H1 (cell line): ENCODE measurements around the gene CNN3. TPM values are rescaled to one million over a fixed set of nuclear protein-coding genes. Genes with fewer than 3 reads are reported as not detected.

Source experiments
- CTCF ChIA-PET: fragments of 300-600 bp; sonication (Branson Sonifier 250); formaldehyde crosslinking; loops from one replicate; lab custom pipeline; 2021; ENCODE audit not compliant: partially characterized antibody; lab: Charles Lee
- POLR2A ChIA-PET: fragments of 300-600 bp; sonication (Branson Sonifier 250); formaldehyde crosslinking; loops from one replicate; lab custom pipeline; 2021; ENCODE audit warnings: inconsistent platforms; ENCODE audit not compliant: partially characterized antibody; lab: Charles Lee
- DNase-seq, 2 experiments: peaks; one replicate each; pipeline versions ENCODE4 v3.0.0 to v3.0.0-alpha.2; 2010 to 2022; ENCODE audit warnings: low spot score in 2 of 2, low read depth in 1 of 2, mixed read lengths in 1 of 2
- FAIRE-seq: peaks from 2 replicates; lab custom pipeline; 2011; peaks lifted over from hg19 to GRCh38; lab: Jason Lieb, UNC
- H2AFZ ChIP-seq: 2 replicates; pipeline ENCODE4 v1.8.1; 2012; ENCODE audit warnings: low read length, inconsistent platforms
- H2AK5ac ChIP-seq: 2 replicates; pipeline ENCODE4 v1.6.1; 2013; ENCODE audit warnings: low read depth, low read length
- H2BK120ac ChIP-seq: replicated peaks from 2 replicates; pipeline ENCODE3; 2013; ENCODE audit warnings: low read depth, low read length, inconsistent platforms
- H2BK12ac ChIP-seq: 2 replicates; pipeline ENCODE4 v1.6.1; 2013; ENCODE audit warnings: low read depth, low read length
- H2BK15ac ChIP-seq: 2 replicates; pipeline ENCODE4 v1.6.1; 2013; ENCODE audit warnings: low read length
- H2BK20ac ChIP-seq: 2 replicates; pipeline ENCODE4 v1.6.1; 2013; ENCODE audit warnings: low read length
- H2BK5ac ChIP-seq: 2 replicates; pipeline ENCODE4 v1.6.1; 2013; ENCODE audit warnings: low read depth, low read length
- H3K14ac ChIP-seq: 2 replicates; pipeline ENCODE4 v1.6.1; 2013; ENCODE audit warnings: inconsistent platforms; ENCODE audit not compliant: insufficient read length
- H3K18ac ChIP-seq: 2 replicates; pipeline ENCODE4 v1.6.1; 2013; ENCODE audit warnings: low read length; ENCODE audit errors: extremely low read depth
- H3K23ac ChIP-seq: 2 replicates; pipeline ENCODE4 v1.6.1; 2013; ENCODE audit warnings: inconsistent platforms; ENCODE audit not compliant: insufficient read length
- H3K23me2 ChIP-seq: 2 replicates; pipeline ENCODE4 v1.6.1; 2013; ENCODE audit warnings: low read depth, low read length
- H3K27ac ChIP-seq: 2 replicates; pipeline ENCODE4 v1.6.1; 2011; ENCODE audit warnings: low read depth, low read length, inconsistent platforms
- H3K27me3 ChIP-seq, 4 experiments: replicated peaks in 1 of 4; 1 replicate in 1 of 4; 2 replicates in 3 of 4; pipeline versions ENCODE4 v1.6.1 to v1.8.1; 2011 to 2013; ENCODE audit warnings: low read length in 3 of 4, mild to moderate bottlenecking in 3 of 4, inconsistent platforms in 2 of 4, mixed read lengths in 2 of 4, moderate library complexity in 1 of 4; ENCODE audit not compliant: control insufficient read depth in 3 of 4, insufficient read depth in 3 of 4; ENCODE audit errors: extremely low read depth in 1 of 4
- H3K36me3 ChIP-seq, 4 experiments: 2 replicates each; pipeline versions ENCODE4 v1.6.1 to v1.8.1; 2011 to 2013; ENCODE audit warnings: mild to moderate bottlenecking in 4 of 4, low read length in 3 of 4, moderate library complexity in 2 of 4, control low read depth in 1 of 4, inconsistent platforms in 1 of 4; ENCODE audit not compliant: insufficient read depth in 4 of 4, control insufficient read depth in 2 of 4
- H3K4ac ChIP-seq: replicated peaks from 2 replicates; pipeline ENCODE3; 2013; ENCODE audit warnings: low read length, low read depth, mixed read lengths, inconsistent platforms; ENCODE audit not compliant: insufficient read length
- H3K4me1 ChIP-seq, 4 experiments: replicated peaks in 1 of 4; 1 replicate in 1 of 4; 2 replicates in 3 of 4; pipeline versions ENCODE4 v1.6.1 to v1.8.1; 2011 to 2013; ENCODE audit warnings: low read length in 3 of 4, inconsistent platforms in 2 of 4, mixed read lengths in 1 of 4; ENCODE audit not compliant: insufficient read depth in 4 of 4, control insufficient read depth in 3 of 4
- H3K4me2 ChIP-seq, 2 experiments: 2 replicates each; pipeline versions ENCODE4 v1.6.1 to v1.8.1; 2011 to 2013; ENCODE audit warnings: low read depth in 2 of 2, low read length in 2 of 2, control low read depth in 1 of 2, inconsistent platforms in 1 of 2, mild to moderate bottlenecking in 1 of 2; ENCODE audit not compliant: insufficient read depth in 1 of 2
- H3K4me3 ChIP-seq, 4 experiments: fragments of 200-600, 300-600 bp in 1 of 4; sonication (generic), shearing (Covaris generic), sonication (Bioruptor Twin) in 1 of 4; 2 replicates each; pipeline versions ENCODE4 v1.5.1 to v1.8.1; 2011 to 2016; ENCODE audit warnings: low read length in 4 of 4, low read depth in 3 of 4, control low read depth in 2 of 4, inconsistent platforms in 2 of 4, mild to moderate bottlenecking in 2 of 4, mixed read lengths in 1 of 4, moderate library complexity in 1 of 4; ENCODE audit not compliant: insufficient read depth in 2 of 4; ENCODE audit errors: extremely low read depth in 1 of 4
- H3K56ac ChIP-seq: replicated peaks from 2 replicates; pipeline ENCODE3; 2013; ENCODE audit warnings: low read depth, mild to moderate bottlenecking, mixed read lengths, low read length, inconsistent platforms; ENCODE audit not compliant: insufficient read length
- H3K79me1 ChIP-seq: 2 replicates; pipeline ENCODE4 v1.6.1; 2013; ENCODE audit warnings: low read depth, low read length, control low read depth
- H3K79me2 ChIP-seq, 2 experiments: 2 replicates each; pipeline versions ENCODE4 v1.6.1 to v1.8.1; 2012 to 2013; ENCODE audit warnings: low read length in 2 of 2, mild to moderate bottlenecking in 2 of 2, inconsistent platforms in 1 of 2; ENCODE audit not compliant: insufficient read depth in 2 of 2, control insufficient read depth in 1 of 2
- H3K9ac ChIP-seq, 4 experiments: replicated peaks in 1 of 4; 1 replicate in 1 of 4; 2 replicates in 3 of 4; pipeline versions ENCODE4 v1.6.1 to v1.8.1; 2011 to 2013; ENCODE audit warnings: low read depth in 3 of 4, low read length in 3 of 4, control low read depth in 2 of 4, mild to moderate bottlenecking in 2 of 4, moderate library complexity in 2 of 4, inconsistent platforms in 1 of 4; ENCODE audit errors: extremely low read depth in 1 of 4
- H3K9me3 ChIP-seq, 2 experiments: 2 replicates each; pipeline versions ENCODE4 v1.6.1 to v1.8.1; 2012 to 2013; ENCODE audit warnings: mild to moderate bottlenecking in 2 of 2, moderate library complexity in 2 of 2, control low read depth in 1 of 2, inconsistent platforms in 1 of 2, low read depth in 1 of 2, low read length in 1 of 2, mixed read lengths in 1 of 2; ENCODE audit not compliant: insufficient read depth in 2 of 2
- H4K20me1 ChIP-seq, 2 experiments: replicated peaks in 1 of 2; 2 replicates each; pipeline versions ENCODE3 to v1.8.1; 2011 to 2013; ENCODE audit warnings: inconsistent platforms in 2 of 2, low read length in 2 of 2, mild to moderate bottlenecking in 1 of 2; ENCODE audit not compliant: insufficient read depth in 2 of 2, control insufficient read depth in 1 of 2
- H4K5ac ChIP-seq: 2 replicates; pipeline ENCODE4 v1.6.1; 2013; ENCODE audit warnings: low read length, low read depth, mixed read lengths, inconsistent platforms; ENCODE audit not compliant: insufficient read length
- H4K8ac ChIP-seq: 2 replicates; pipeline ENCODE4 v1.8.0; 2013; ENCODE audit warnings: mild to moderate bottlenecking, moderate library complexity, low read length, inconsistent platforms; ENCODE audit not compliant: insufficient read depth; ENCODE audit errors: extremely low read depth
- H4K91ac ChIP-seq: replicated peaks from 2 replicates; pipeline ENCODE3; 2013; ENCODE audit warnings: low read length, mixed read lengths, inconsistent platforms; ENCODE audit not compliant: insufficient read length
- CHD2 ChIP-seq: IDR thresholded peaks from 2 replicates; pipeline ENCODE4 v1.6.1; 2012; ENCODE audit warnings: low read length, improper control_type of control experiment
- GTF2F1 ChIP-seq: IDR thresholded peaks from 2 replicates; pipeline ENCODE4 v1.6.1; 2012; ENCODE audit warnings: low read depth, low read length, improper control_type of control experiment, borderline replicate concordance
- KDM5A ChIP-seq: fragments of 200-600 bp; IDR thresholded peaks from 2 replicates; pipeline ENCODE4 v1.7.1; 2012; ENCODE audit warnings: mild to moderate bottlenecking, low read length, inconsistent platforms, mixed read lengths
- PHF8 ChIP-seq: fragments of 200-600 bp; sonication (generic); conservative IDR thresholded peaks from 2 replicates; pipeline ENCODE4 v1.7.1; 2012; ENCODE audit warnings: low read depth, mild to moderate bottlenecking, inconsistent platforms, low read length, moderate library complexity
- SIRT6 ChIP-seq: IDR thresholded peaks from one replicate; pipeline ENCODE4 v1.7.1; 2012; ENCODE audit warnings: low read length, inconsistent platforms
- TEAD4 ChIP-seq: IDR thresholded peaks from 2 replicates; pipeline ENCODE4 v1.6.1; 2012; ENCODE audit warnings: low read depth, low read length, inconsistent platforms, mixed read lengths
- WGBS, 2 experiments: shearing (Covaris generic) in 1 of 2; methylation state at CpG; one replicate each; pipeline versions ENCODE4 v1.1.6 to v1.1.7; 2013 to 2015; ENCODE audit warnings: low lambda C conversion rate in 2 of 2, mixed read lengths in 2 of 2, inconsistent platforms in 1 of 2, low coverage in 1 of 2, missing lambda C conversion rate in 1 of 2; ENCODE audit not compliant: insufficient replicate concordance in 2 of 2, insufficient coverage in 1 of 2, insufficient read length in 1 of 2; ENCODE audit errors: extremely low coverage in 1 of 2, missing lambda C conversion rate in 1 of 2; 5-methylcytosine and 5-hydroxymethylcytosine counted together
- polyA plus RNA-seq, 7 experiments: library from polyadenylated mRNA; depleted of rRNA in 3 of 7; stranded (reverse) in 5 of 7; unstranded in 2 of 7; fragments of >200 nt in 5 of 7; fragments of 200-250 nt in 2 of 7; gene quantifications; 1 replicate in 5 of 7; 2 replicates in 1 of 7; 4 replicates in 1 of 7; pipeline versions ENCODE4 v1.2.1 to v1.2.3, GENCODE V29; 2011 to 2013; ENCODE audit warnings: missing spikeins in 2 of 7, mixed read lengths in 2 of 7
- total RNA-seq: library from RNA; stranded (reverse); fragmentation: NEBNext Ultra II Directional; extraction: Animal tissue kit (Norgen Biotek cat#: 25700); gene quantifications from 2 replicates; pipeline ENCODE4 v1.2.1, GENCODE V29; 2021
- TF ChIP-seq, protein P1 (sequence below): IDR thresholded peaks from 2 replicates; pipeline ENCODE4 v1.6.1; 2012; ENCODE audit warnings: inconsistent platforms

The CNN3 gene
- total and polyA plus RNA-seq, 2 of the 8 experiments (the other 6 are each of a cell fraction or from before 2014, with no cell fraction given): 134 to 266 TPM

DNA sequence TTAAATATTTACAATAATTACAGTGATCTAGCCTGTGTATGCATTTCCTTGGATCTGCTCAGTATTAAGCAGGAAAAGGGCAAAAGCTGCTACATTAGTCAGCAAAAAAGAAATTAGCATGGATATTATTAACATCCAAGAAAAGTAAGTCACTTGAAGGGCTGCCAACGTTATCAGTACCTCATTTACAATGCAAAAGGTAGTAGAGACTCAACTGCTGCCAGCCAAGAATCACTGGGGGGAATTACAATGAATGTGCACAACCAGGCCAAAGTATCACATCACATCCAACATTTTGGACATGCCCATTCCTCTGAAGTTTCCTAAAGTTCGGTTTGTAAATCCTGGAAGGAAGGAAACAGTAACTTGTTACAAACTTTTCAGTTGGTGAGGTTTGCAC lies 1.9 kb downstream of the CNN3 start:
- H2BK15ac ChIP-seq: no peak overlapping the region
- ChIA-PET CTCF (interaction anchor here (0.6 to 1.3 kb wide), 4 partner anchors 37 to 79 kb away, joined by 3 to 4 read pairs (median 3); no protein-coding TSS in a partner anchor), POLR2A (interaction anchor here (0.8 to 4.8 kb wide), 15 partner anchors 9 to 309 kb away, joined by 3 to 29 read pairs (median 4); partner anchors contain the start of gene RWDD3)
- DNase-seq (no peak), FAIRE-seq (no peak)
- H3K4me2 ChIP-seq: peak overlapping the region; percentile 76
- no peak overlapping the region for H3K4ac ChIP-seq
- no peak overlapping the region for H2BK120ac ChIP-seq
- no peak overlapping the region for H2AFZ ChIP-seq
- no peak overlapping the region for H3K23ac ChIP-seq
- H2BK20ac ChIP-seq: no peak overlapping the region
- peaks cover 31 to 34% of the 10 kb centered on the region in 2 experiments for H4K20me1 ChIP-seq
- H3K56ac ChIP-seq: no peak overlapping the region
- H3K27ac ChIP-seq: no peak overlapping the region
- peaks cover 45 to 80% of the 10 kb centered on the region in 2 experiments for H3K79me2 ChIP-seq
- H3K18ac ChIP-seq: no peak overlapping the region
- no peak overlapping the region for H2BK5ac ChIP-seq
- H3K23me2 ChIP-seq: peaks cover 7% of the 10 kb centered on the region
- no peak overlapping the region for H4K5ac ChIP-seq
- H3K4me1 ChIP-seq: peaks cover 4 to 20% (median 14%) of the 10 kb centered on the region in 4 experiments; a peak in 6 of 7 replicates
- peaks cover 0 to 12% (median 0%) of the 10 kb centered on the region in 4 experiments; a peak in 1 of 8 replicates for H3K36me3 ChIP-seq
- no peaks in the 10 kb centered on the region for H3K9me3 ChIP-seq
- H2BK12ac ChIP-seq: no peak overlapping the region
- WGBS, 2 experiments: 2% methylated on average over 2 of the region's 2 CpGs; no CpG with 5 or more reads in 1 of the 2 experiments
- H3K4me3 ChIP-seq: peak overlapping the region; percentile 90 to 98 (median 97)
- peak overlapping the region in 3 of 4 experiments; percentile 55 to 97 (median 95); a peak in 6 of 7 replicates for H3K9ac ChIP-seq
- peaks cover 10% of the 10 kb centered on the region for H3K79me1 ChIP-seq
- H4K91ac ChIP-seq: no peak overlapping the region
- no peaks in the 10 kb centered on the region for H3K27me3 ChIP-seq
- H4K8ac ChIP-seq: no peak overlapping the region
- TF ChIP-seq, protein P1, sequence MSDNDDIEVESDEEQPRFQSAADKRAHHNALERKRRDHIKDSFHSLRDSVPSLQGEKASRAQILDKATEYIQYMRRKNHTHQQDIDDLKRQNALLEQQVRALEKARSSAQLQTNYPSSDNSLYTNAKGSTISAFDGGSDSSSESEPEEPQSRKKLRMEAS: no peak
- TF ChIP-seq CHD2 (no peak), SIRT6 (no peak), KDM5A (no peak), TEAD4 (no peak), GTF2F1 (0 out of 2 replicates have a peak, but pooled peaks have one; percentile 16), PHF8 (no peak)
- no peak overlapping the region for H2AK5ac ChIP-seq
- no peak overlapping the region for H3K14ac ChIP-seq
